Vagina (tissue), 2 donors: ENCODE data around the gene LRRC4C. TPM values are rescaled to one million over a fixed set of nuclear protein-coding genes. Genes with fewer than 3 reads are reported as not detected.

Experiments used
- DNase-seq, 2 donors: peaks; one replicate each; pipeline ENCODE4 v3.0.0-alpha.2; 2017; ENCODE audit errors: extremely low spot score in 2 of 2
- H3K27ac ChIP-seq: fragments of 200-600 bp; sonication (generic); one replicate; pipeline ENCODE4 v1.5.1; 2019
- H3K27me3 ChIP-seq: fragments of 200-600 bp; sonication (generic); one replicate; pipeline ENCODE4 v1.5.1; 2019
- H3K36me3 ChIP-seq, 2 donors: fragments of 200-600 bp; sonication (generic); one replicate each; pipeline ENCODE4 v1.5.1; 2017 to 2019
- H3K4me1 ChIP-seq: fragments of 200-600 bp; sonication (generic); one replicate; pipeline ENCODE4 v1.5.1; 2019
- H3K4me3 ChIP-seq, 2 donors: fragments of 200-600 bp; sonication (generic); 1 replicate in 1 of 2; 2 replicates in 1 of 2; pipeline ENCODE4 v1.5.1; 2016 to 2019
- H3K9me3 ChIP-seq: fragments of 200-600 bp; sonication (generic); one replicate; pipeline ENCODE4 v1.5.1; 2019
- CTCF ChIP-seq, 3 experiments: fragments of 450-650 bp in 2 of 3; fragments of 200-600 bp in 1 of 3; sonication (generic) in 1 of 3; IDR thresholded peaks; one replicate each; pipeline ENCODE4 v1.5.1; 2017 to 2019; ENCODE audit warnings: antibody characterized with exemption in 3 of 3, mild to moderate bottlenecking in 2 of 3, moderate library complexity in 2 of 3
- POLR2A ChIP-seq, 2 donors: fragments of 450-650 bp; IDR thresholded peaks; one replicate each; pipeline ENCODE4 v1.6.1; 2017; ENCODE audit warnings: antibody characterized with exemption in 2 of 2, mild to moderate bottlenecking in 2 of 2, moderate library complexity in 2 of 2
- POLR2AphosphoS5 ChIP-seq, 2 donors: sonication (generic); formaldehyde crosslinking; IDR thresholded peaks; one replicate each; pipeline ENCODE4 v1.9.0; 2017; ENCODE audit warnings: antibody characterized with exemption in 2 of 2, mild to moderate bottlenecking in 2 of 2, low read depth in 1 of 2; ENCODE audit not compliant: insufficient read depth in 1 of 2
- intact Hi-C: fragments of 100-400 bp; cut with DNase I; formaldehyde crosslinking; loops from one replicate; pipeline ENCODE4 v1.15.1; 2023
- total RNA-seq: library from RNA; depleted of rRNA; stranded (reverse); fragments of >200 nt; gene quantifications from one replicate; pipeline ENCODE4 v1.2.3, GENCODE V29; 2016

LRRC4C gene
- total RNA-seq, 1 donor from 2014 or later, result 5.6 TPM

DNA sequence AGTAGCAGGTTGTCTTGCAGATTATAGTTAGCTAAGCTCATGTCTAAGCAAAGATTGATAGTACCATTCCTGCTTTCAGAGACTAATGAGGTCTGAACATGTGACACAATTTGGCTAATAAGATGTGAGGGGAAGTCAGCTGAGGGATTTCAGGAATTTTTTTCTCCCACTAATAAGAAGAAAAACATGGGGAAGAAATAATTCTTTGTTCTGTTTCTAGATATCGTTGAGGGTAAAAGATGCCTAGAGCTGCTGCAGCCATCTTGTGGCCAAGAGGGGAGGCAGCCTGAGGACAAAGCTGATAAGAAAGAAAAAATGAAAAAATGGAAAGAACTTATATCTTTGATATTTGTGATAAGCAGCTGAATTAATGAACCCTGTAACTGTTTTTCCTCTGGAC lies 1334.4 kb downstream of the LRRC4C start:
- no peaks in the 10 kb centered on the region for H3K4me1 ChIP-seq
- no peaks in the 10 kb centered on the region for H3K9me3 ChIP-seq
- H3K4me3 ChIP-seq, result no peak overlapping the region
- no peaks in the 10 kb centered on the region for H3K27me3 ChIP-seq
- intact Hi-C loops, result no loop called here
- no peak for DNase-seq
- no peak overlapping the region for H3K27ac ChIP-seq
- H3K36me3 ChIP-seq, result no peaks in the 10 kb centered on the region
- TF ChIP-seq POLR2AphosphoS5 (IDR thresholded peaks at IDR 0.05; ENCODE audit: insufficient read depth in 1 of 2, low read depth in 1 of 2), result no peak

- TF ChIP-seq POLR2AphosphoS5 (IDR thresholded peaks at IDR 0.05; ENCODE audit: insufficient read depth in 1 of 2, low read depth in 1 of 2) (no peak), CTCF (IDR thresholded peaks at IDR 0.05) (no peak), POLR2A (IDR thresholded peaks at IDR 0.05) (no peak)
- H3K4me3 ChIP-seq, result no peak overlapping the region
- H3K27ac ChIP-seq, result no peak overlapping the region
- H3K4me1 ChIP-seq, result no peaks in the 10 kb centered on the region
- no peaks in the 10 kb centered on the region for H3K27me3 ChIP-seq
- no peaks in the 10 kb centered on the region for H3K36me3 ChIP-seq
- DNase-seq, result no peak
- intact Hi-C loops, result no loop called here
- no peaks in the 10 kb centered on the region for H3K9me3 ChIP-seq
Measured at GRCh38 chr11:40119661-40120060, 1339.8 kb downstream of the LRRC4C start.

GRCh38 chr11:40118780-40119179 lies 1340.7 kb downstream of the LRRC4C start:
- Histone ChIP-seq H3K27me3 (no peaks in the 10 kb centered on the region), H3K9me3 (no peaks in the 10 kb centered on the region), H3K4me1 (no peaks in the 10 kb centered on the region), H3K36me3 (no peaks in the 10 kb centered on the region), H3K27ac (no peak overlapping the region), H3K4me3 (no peak overlapping the region)
- TF ChIP-seq POLR2AphosphoS5 (IDR thresholded peaks at IDR 0.05; ENCODE audit: insufficient read depth in 1 of 2, low read depth in 1 of 2) (no peak), POLR2A (IDR thresholded peaks at IDR 0.05) (no peak), CTCF (IDR thresholded peaks at IDR 0.05) (no peak)
- intact Hi-C loops, result no loop called here
- no peak for DNase-seq

DNA sequence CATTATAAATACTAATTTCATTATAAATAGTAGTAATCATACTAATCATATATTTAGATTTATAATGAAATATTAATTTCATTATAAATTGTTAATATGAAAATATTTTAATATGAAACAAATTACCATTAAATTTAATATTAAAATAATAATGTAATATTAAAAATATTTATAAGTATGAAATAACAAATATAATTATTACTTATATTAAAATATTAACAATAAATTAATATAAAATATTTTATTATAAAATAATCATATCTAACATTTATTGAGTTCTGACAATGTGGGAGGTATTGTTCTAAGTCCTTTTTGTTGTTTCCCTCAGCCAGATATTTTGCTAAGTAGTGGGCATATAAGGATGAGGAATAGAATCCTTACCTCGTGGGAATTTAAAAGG lies 1341.4 kb downstream of the LRRC4C start:
- Histone ChIP-seq H3K27ac (no peak overlapping the region), H3K4me3 (no peak overlapping the region), H3K4me1 (no peaks in the 10 kb centered on the region), H3K27me3 (no peaks in the 10 kb centered on the region), H3K9me3 (no peaks in the 10 kb centered on the region), H3K36me3 (no peaks in the 10 kb centered on the region)
- no peak for DNase-seq
- intact Hi-C loops, result no loop called here
- no peak for TF ChIP-seq POLR2A (IDR thresholded peaks at IDR 0.05)
- TF ChIP-seq POLR2AphosphoS5 (IDR thresholded peaks at IDR 0.05; ENCODE audit: insufficient read depth in 1 of 2, low read depth in 1 of 2), result no peak
- no peak for TF ChIP-seq CTCF (IDR thresholded peaks at IDR 0.05)

DNA sequence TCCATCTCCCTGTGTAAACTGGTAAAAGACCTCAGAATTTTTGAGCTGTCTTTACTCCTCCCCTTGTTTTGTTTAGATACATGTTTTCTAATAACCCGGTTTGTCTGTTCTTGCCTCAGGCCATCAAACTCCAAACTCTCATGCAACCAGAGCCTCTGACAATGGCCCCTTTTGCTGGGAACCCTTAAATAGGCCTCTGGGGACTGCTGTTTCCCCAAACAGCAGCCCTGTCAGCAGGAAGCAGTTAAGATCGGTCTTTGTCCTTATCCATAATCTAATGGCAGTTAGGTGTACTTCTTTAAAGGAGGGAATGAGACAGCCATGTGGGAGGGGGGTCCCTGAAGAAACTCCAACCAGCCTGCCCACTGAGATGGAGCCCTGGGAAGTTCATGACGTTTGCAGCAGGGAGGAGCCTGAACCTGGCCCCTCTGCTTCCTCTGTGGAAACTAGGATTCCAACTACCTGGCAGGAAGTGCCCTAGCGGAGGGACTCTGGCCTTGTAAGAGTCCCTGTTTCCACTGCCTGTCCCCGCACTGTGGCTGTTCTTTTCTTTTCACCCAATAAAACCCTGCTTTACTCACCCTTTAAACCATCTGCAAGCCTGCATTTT lies 1354.4 kb downstream of the LRRC4C start:
- intact Hi-C loops, result no loop called here
- Histone ChIP-seq H3K27me3 (no peaks in the 10 kb centered on the region), H3K36me3 (no peaks in the 10 kb centered on the region), H3K4me3 (no peak overlapping the region), H3K27ac (no peak overlapping the region), H3K4me1 (no peaks in the 10 kb centered on the region), H3K9me3 (no peaks in the 10 kb centered on the region)
- TF ChIP-seq CTCF (IDR thresholded peaks at IDR 0.05), result no peak
- no peak for TF ChIP-seq POLR2A (IDR thresholded peaks at IDR 0.05)
- no peak for TF ChIP-seq POLR2AphosphoS5 (IDR thresholded peaks at IDR 0.05; ENCODE audit: insufficient read depth in 1 of 2, low read depth in 1 of 2)
- no peak for DNase-seq
